NT2/D1 (cell line): Measurements from ENCODE around the gene UBLCP1.

Source experiments
- DNase-seq: peaks from one replicate; pipeline ENCODE4 v3.0.0-alpha.2; 2011; ENCODE audit warnings: low read depth, low spot score
- H3K27me3 ChIP-seq: 2 replicates; pipeline ENCODE4 v1.6.0; 2011; ENCODE audit warnings: mild to moderate bottlenecking; ENCODE audit not compliant: insufficient read length, insufficient read depth
- H3K36me3 ChIP-seq: 2 replicates; pipeline ENCODE4 v1.6.1; 2011; ENCODE audit warnings: mild to moderate bottlenecking, low read length, mixed read lengths; ENCODE audit not compliant: insufficient read depth, insufficient read length
- H3K4me1 ChIP-seq: 2 replicates; pipeline ENCODE4 v1.5.1; 2011; ENCODE audit not compliant: insufficient read depth, insufficient read length
- H3K4me3 ChIP-seq: 2 replicates; pipeline ENCODE4 v1.5.1; 2011; ENCODE audit warnings: low read depth; ENCODE audit not compliant: insufficient read length
- H3K9ac ChIP-seq: 2 replicates; pipeline ENCODE4 v1.6.0; 2011; ENCODE audit warnings: low read depth; ENCODE audit not compliant: insufficient read length
- H3K9me3 ChIP-seq: 2 replicates; pipeline ENCODE4 v1.5.1; 2011; ENCODE audit warnings: mild to moderate bottlenecking, low read length; ENCODE audit not compliant: insufficient read depth
- SUZ12 ChIP-seq: IDR thresholded peaks from 2 replicates; pipeline ENCODE4 v1.6.1; 2011; ENCODE audit not compliant: insufficient read length, insufficient read depth; ENCODE audit errors: extremely low read depth
- YY1 ChIP-seq: IDR thresholded peaks from 2 replicates; pipeline ENCODE4 v1.6.1; 2011; ENCODE audit not compliant: insufficient read length, insufficient read depth
- ZNF274 ChIP-seq: IDR thresholded peaks from 2 replicates; pipeline ENCODE4 v1.6.1; 2011; ENCODE audit warnings: mild to moderate bottlenecking, low read depth, low read length

UBLCP1 gene

DNA sequence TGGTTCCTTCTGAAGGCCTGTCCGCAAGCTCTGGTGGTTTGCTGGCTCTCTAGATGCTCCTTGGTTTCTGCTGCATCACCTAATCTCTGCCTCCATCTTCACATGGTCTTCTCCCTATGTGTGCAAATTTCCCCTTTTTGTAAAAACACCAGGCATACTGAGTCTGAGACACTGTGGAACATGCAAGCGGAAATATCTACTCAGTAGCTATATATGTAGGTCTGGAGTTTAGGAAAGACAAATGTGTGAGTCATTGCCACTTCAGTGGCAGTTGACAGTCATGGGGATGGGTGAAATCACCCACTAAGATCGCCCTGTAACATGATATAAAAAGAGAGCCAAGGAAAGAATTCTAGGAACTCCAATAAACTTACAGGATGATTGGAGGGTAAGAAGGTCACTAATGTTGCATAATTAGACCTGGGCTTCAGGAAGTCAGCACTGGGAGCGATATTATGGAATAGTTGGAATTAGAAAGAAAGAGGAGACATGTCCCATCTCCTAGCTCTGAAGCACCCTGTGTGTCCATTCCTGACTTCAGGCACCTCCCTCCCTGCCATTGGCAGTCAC is 22.7 kb upstream of the UBLCP1 start:
- Histone ChIP-seq H3K9ac (no peak overlapping the region), H3K4me3 (no peak overlapping the region), H3K36me3 (no peaks in the 10 kb centered on the region), H3K27me3 (no peaks in the 10 kb centered on the region), H3K4me1 (no peaks in the 10 kb centered on the region), H3K9me3 (no peaks in the 10 kb centered on the region)
- DNase-seq, result no peak
- TF ChIP-seq SUZ12, result no peak
- no peak for TF ChIP-seq YY1
- no peak for TF ChIP-seq ZNF274

DNA sequence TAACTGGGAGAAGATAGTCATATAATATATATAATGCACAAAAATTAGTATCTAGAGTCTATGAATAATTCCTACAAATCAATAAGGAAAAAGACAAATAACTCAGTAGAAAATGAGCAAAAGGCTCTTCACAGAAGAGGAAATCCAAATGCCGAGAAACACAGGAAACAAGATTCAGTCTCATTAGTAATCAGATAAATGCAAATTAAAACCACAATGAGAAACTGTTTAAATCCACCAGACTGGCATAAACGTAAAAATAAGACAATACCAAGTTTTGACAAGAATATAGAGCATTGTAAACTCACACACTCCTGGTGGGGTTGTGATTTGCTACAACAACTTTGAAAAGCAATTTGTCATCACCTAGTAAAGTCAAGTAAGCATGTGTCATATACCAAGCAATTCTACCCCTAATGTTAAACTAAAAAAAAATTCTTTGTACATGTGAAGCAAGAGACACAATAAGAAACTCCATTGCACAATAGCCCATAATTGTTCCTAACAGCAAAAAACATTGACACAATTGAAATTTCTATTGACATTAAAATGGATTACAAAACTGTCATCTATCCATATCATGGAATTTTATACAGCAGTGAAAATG is 21.0 kb upstream of the UBLCP1 start:
- no peak for TF ChIP-seq YY1
- no peak for TF ChIP-seq ZNF274
- TF ChIP-seq SUZ12, result no peak
- Histone ChIP-seq H3K4me1 (no peaks in the 10 kb centered on the region), H3K4me3 (no peak overlapping the region), H3K27me3 (no peaks in the 10 kb centered on the region), H3K9ac (no peak overlapping the region), H3K36me3 (no peaks in the 10 kb centered on the region), H3K9me3 (no peaks in the 10 kb centered on the region)
- no peak for DNase-seq

DNA sequence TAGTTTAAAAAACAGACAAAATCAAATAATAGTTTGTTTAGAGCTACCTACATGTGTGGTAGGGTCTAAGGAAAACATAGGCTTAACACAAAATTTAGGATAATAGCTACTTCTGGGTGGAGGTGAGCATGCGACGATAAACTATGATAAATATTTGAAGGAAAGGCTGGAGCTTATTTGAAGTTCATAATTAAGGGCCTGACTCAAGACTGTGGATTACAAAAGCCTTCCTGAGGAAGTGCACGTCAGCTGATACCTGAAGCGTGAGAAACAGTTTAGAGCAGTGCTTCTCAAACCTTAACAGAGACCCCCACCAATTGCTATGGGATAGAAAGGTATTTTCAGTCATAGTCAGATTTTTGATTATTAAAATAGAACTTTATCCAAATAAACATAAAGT is 20.4 kb upstream of the UBLCP1 start:
- no peaks in the 10 kb centered on the region for H3K36me3 ChIP-seq
- DNase-seq, result no peak
- no peak overlapping the region for H3K4me3 ChIP-seq
- no peak overlapping the region for H3K9ac ChIP-seq
- H3K9me3 ChIP-seq, result no peaks in the 10 kb centered on the region
- no peaks in the 10 kb centered on the region for H3K4me1 ChIP-seq
- TF ChIP-seq SUZ12 (no peak), YY1 (no peak), ZNF274 (no peak)
- H3K27me3 ChIP-seq, result no peaks in the 10 kb centered on the region

DNA sequence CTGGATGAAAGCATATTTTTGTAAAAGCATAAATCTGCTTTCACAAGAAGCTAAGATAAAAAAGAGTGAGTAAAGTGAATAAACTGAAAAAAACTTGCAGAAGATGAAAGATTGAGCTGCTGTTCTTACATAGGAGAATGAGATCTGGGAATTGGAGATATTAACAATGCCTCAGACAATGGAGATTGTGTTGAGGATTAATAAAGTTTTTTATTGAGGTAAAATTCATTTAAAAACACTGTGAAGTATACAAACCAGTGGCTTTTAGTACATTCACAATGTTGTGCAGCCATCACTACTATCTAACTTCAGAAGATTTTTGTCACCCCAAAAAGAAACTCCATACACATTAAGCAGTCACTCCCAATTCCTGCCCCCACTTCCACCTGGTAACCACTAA is 19.7 kb upstream of the UBLCP1 start:
- no peak for DNase-seq
- no peaks in the 10 kb centered on the region for H3K27me3 ChIP-seq
- H3K9me3 ChIP-seq, result no peaks in the 10 kb centered on the region
- no peaks in the 10 kb centered on the region for H3K36me3 ChIP-seq
- H3K4me1 ChIP-seq, result no peaks in the 10 kb centered on the region
- H3K9ac ChIP-seq, result no peak overlapping the region
- no peak overlapping the region for H3K4me3 ChIP-seq
- TF ChIP-seq SUZ12 (no peak), YY1 (no peak)

DNA sequence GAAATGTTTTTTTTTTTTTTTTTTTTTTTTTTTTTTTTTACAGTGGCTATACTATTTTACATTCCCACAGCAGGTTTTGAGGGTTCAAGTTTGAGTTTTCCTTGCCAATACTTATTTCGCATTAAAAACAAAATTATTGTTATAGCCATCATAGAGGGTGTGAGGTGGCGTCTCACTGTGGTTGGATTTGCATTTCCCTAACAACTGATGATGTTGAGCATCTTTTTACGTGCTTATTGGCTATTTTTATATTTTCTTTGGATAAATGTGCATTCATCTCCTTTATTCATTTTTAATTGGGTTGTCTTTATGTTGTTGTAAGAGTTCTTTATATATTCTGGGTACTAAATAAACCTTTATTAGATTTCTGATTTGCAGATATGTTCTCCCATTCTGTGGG is 18.9 kb upstream of the UBLCP1 start:
- no peaks in the 10 kb centered on the region for H3K27me3 ChIP-seq
- H3K9me3 ChIP-seq, result no peaks in the 10 kb centered on the region
- no peak overlapping the region for H3K4me3 ChIP-seq
- TF ChIP-seq SUZ12 (no peak), ZNF274 (no peak), YY1 (no peak)
- H3K4me1 ChIP-seq, result no peaks in the 10 kb centered on the region
- no peaks in the 10 kb centered on the region for H3K36me3 ChIP-seq
- DNase-seq, result no peak
- H3K9ac ChIP-seq, result no peak overlapping the region

DNA sequence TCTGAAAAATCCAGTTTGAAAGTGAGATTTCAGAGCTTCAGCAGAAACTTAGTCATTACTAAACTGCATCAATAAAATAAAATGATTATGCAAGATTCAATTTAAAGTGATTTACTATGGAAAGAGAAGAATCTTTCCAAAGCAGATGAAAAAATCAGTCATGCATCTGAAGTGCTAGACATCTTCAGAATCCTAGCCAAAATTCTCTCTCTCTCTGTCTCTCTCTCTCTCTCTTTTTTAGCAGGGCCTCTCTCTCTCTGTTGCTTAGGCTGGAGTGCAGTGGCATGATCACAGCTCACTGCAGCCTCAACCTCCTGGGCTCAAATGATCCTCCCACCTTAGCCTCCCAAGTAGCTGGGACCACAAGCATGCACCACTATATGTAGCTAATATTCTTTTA is 18.2 kb upstream of the UBLCP1 start:
- DNase-seq, result no peak
- H3K4me3 ChIP-seq, result no peak overlapping the region
- H3K36me3 ChIP-seq, result no peaks in the 10 kb centered on the region
- TF ChIP-seq ZNF274 (no peak), YY1 (no peak), SUZ12 (no peak)
- no peaks in the 10 kb centered on the region for H3K9me3 ChIP-seq
- H3K4me1 ChIP-seq, result no peaks in the 10 kb centered on the region
- no peaks in the 10 kb centered on the region for H3K27me3 ChIP-seq
- no peak overlapping the region for H3K9ac ChIP-seq

DNA sequence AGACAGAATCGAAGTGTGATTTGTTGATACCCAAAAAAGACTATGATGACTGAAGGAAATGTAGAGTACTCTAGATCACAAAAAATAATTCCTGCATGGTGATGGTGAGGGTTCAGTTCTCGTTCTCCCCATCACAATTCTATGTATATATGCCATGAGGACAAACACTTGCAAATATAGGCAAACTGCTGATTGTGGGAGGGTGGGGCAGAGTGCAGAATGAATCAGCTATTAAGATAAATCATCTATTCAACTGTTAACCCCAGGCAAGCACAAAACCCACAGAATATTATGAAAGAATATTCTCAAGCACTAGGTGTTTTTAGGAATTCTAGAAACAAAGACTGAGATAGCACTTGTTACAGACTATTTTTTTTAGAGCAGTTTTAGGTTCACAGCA is 13.9 kb upstream of the UBLCP1 start:
- Histone ChIP-seq H3K36me3 (no peaks in the 10 kb centered on the region), H3K9me3 (no peaks in the 10 kb centered on the region), H3K4me1 (no peaks in the 10 kb centered on the region), H3K9ac (no peak overlapping the region), H3K27me3 (no peaks in the 10 kb centered on the region), H3K4me3 (no peak overlapping the region)
- TF ChIP-seq SUZ12 (no peak), YY1 (no peak), ZNF274 (no peak)
- no peak for DNase-seq

DNA sequence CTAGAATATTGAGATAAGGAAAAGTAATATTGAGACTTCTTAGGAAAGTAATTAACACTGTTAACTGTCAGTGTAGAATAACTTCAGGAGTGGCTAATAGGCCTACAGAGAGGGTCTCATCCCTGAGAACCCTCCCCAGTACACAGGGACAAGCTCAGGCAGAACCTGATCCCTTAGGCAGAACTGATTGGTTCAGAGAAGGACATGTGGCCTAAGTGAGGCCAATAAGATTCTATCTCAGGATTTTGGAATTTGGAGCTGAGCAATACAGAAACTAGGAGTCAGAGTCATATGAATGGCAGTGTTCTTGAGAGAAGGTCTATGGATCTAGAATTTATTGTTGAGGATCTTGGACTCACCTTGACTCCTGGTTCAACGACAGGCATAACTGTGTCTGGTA is 10.9 kb upstream of the UBLCP1 start:
- TF ChIP-seq SUZ12 (no peak), ZNF274 (no peak), YY1 (no peak)
- no peaks in the 10 kb centered on the region for H3K36me3 ChIP-seq
- H3K27me3 ChIP-seq, result no peaks in the 10 kb centered on the region
- no peaks in the 10 kb centered on the region for H3K9me3 ChIP-seq
- no peaks in the 10 kb centered on the region for H3K4me1 ChIP-seq
- no peak for DNase-seq
- H3K9ac ChIP-seq, result no peak overlapping the region
- H3K4me3 ChIP-seq, result no peak overlapping the region
